GM23338 (cell line): ENCODE measurements around the gene HSPB2.

ENCODE experiments used
- CREB1 ChIP-seq: fragments of 250-450 bp; sonication (Bioruptor Pico); IDR thresholded peaks from 2 replicates; pipeline ENCODE4 v1.5.0; 2020; ENCODE audit warnings: low read depth, mild to moderate bottlenecking, moderate library complexity
- CTCF ChIP-seq, 2 experiments: fragments of 200-600 bp in 1 of 2; sonication (generic) in 1 of 2; conservative IDR thresholded peaks; 2 replicates each; pipeline versions ENCODE4 v1.5.1 to v1.6.1; 2016 to 2017; ENCODE audit warnings: antibody characterized with exemption in 2 of 2, low read depth in 2 of 2, mild to moderate bottlenecking in 2 of 2, moderate library complexity in 1 of 2
- EZH2 ChIP-seq: fragments of 200-600 bp; sonication (generic); IDR thresholded peaks from one replicate; pipeline ENCODE4 v1.8.0; 2017; ENCODE audit warnings: antibody characterized with exemption, mild to moderate bottlenecking, low read depth; ENCODE audit not compliant: unreplicated experiment
- EZH2phosphoT487 ChIP-seq: fragments of 200-600 bp; sonication (generic); IDR thresholded peaks from one replicate; pipeline ENCODE4 v1.8.1; 2018; ENCODE audit warnings: antibody characterized with exemption; ENCODE audit not compliant: unreplicated experiment
- POLR2AphosphoS5 ChIP-seq: IDR thresholded peaks from 2 replicates; pipeline ENCODE4 v1.6.1; 2016; ENCODE audit warnings: antibody characterized with exemption, low read depth
- REST ChIP-seq: IDR thresholded peaks from one replicate; pipeline ENCODE4 v1.6.1; 2018; ENCODE audit warnings: antibody characterized with exemption; ENCODE audit not compliant: unreplicated experiment
- STAT1 ChIP-seq: IDR thresholded peaks from one replicate; pipeline ENCODE4 v1.6.1; 2016; ENCODE audit warnings: antibody characterized with exemption; ENCODE audit not compliant: unreplicated experiment
- ZNF462 ChIP-seq: fragments of 250-450 bp; sonication (Bioruptor Pico); IDR thresholded peaks from 2 replicates; pipeline ENCODE4 v1.5.0; 2020; ENCODE audit warnings: mild to moderate bottlenecking, moderate library complexity
- TF ChIP-seq, protein P1 (sequence below): IDR thresholded peaks from 2 replicates; pipeline ENCODE4 v1.6.1; 2016; ENCODE audit warnings: antibody characterized with exemption

GRCh38 chr11:111926505-111927391 is 14.2 kb downstream of the HSPB2 start:
- TF ChIP-seq EZH2 = no peak
- peak; percentile 86 for TF ChIP-seq POLR2AphosphoS5
- no peak for TF ChIP-seq CTCF (conservative IDR thresholded peaks at IDR 0.05; ENCODE audit: low read depth in 2 of 2)
- no peak for TF ChIP-seq CREB1
- TF ChIP-seq, protein P1, sequence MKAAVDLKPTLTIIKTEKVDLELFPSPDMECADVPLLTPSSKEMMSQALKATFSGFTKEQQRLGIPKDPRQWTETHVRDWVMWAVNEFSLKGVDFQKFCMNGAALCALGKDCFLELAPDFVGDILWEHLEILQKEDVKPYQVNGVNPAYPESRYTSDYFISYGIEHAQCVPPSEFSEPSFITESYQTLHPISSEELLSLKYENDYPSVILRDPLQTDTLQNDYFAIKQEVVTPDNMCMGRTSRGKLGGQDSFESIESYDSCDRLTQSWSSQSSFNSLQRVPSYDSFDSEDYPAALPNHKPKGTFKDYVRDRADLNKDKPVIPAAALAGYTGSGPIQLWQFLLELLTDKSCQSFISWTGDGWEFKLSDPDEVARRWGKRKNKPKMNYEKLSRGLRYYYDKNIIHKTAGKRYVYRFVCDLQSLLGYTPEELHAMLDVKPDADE = no peak
- TF ChIP-seq STAT1 = no peak
- no peak for TF ChIP-seq EZH2phosphoT487
- no peak for TF ChIP-seq ZNF462 (CRISPR knock-in tag)
- no peak for TF ChIP-seq REST
